Stomach (tissue), 9 donors: ENCODE results near the gene NOC2L. TPM values are rescaled to one million over a fixed set of nuclear protein-coding genes. Genes with fewer than 3 reads are reported as not detected.

Experiments
- DNase-seq, 2 donors: peaks; one replicate each; pipeline versions ENCODE4 v3.0.0 to v3.0.0-alpha.2; 2013 to 2019
- H3K27ac ChIP-seq, 5 donors: fragments of 200-600 bp in 4 of 5; sonication (generic) in 4 of 5; one replicate each; pipeline ENCODE4 v1.5.1; 2013 to 2019; ENCODE audit warnings: mild to moderate bottlenecking in 1 of 5, moderate library complexity in 1 of 5
- H3K27me3 ChIP-seq, 3 donors: fragments of 200-600 bp; sonication (generic); one replicate each; pipeline ENCODE4 v1.5.1; 2017 to 2019; ENCODE audit warnings: mixed run types in 1 of 3
- H3K36me3 ChIP-seq, 4 donors: fragments of 200-600 bp; sonication (generic); 1 replicate in 3 of 4; 2 replicates in 1 of 4; pipeline ENCODE4 v1.5.1; 2016 to 2019
- H3K4me1 ChIP-seq, 4 donors: fragments of 200-600 bp; sonication (generic); one replicate each; pipeline ENCODE4 v1.5.1; 2016 to 2019
- H3K4me3 ChIP-seq, 4 donors: fragments of 200-600 bp; sonication (generic) in 3 of 4; one replicate each; pipeline ENCODE4 v1.5.1; 2016 to 2019; ENCODE audit warnings: mild to moderate bottlenecking in 1 of 4
- H3K9me3 ChIP-seq, 4 donors: fragments of 200-600 bp; sonication (generic); one replicate each; pipeline ENCODE4 v1.5.1; 2016 to 2019
- CTCF ChIP-seq, 7 experiments: fragments of 450-650 bp in 4 of 7; fragments of 200-600 bp in 3 of 7; sonication (generic) in 3 of 7; IDR thresholded peaks; one replicate each; pipeline ENCODE4 v1.5.1; 2016 to 2019; ENCODE audit warnings: antibody characterized with exemption in 7 of 7, control low read depth in 2 of 7, mild to moderate bottlenecking in 1 of 7
- EP300 ChIP-seq: sonication (generic); formaldehyde crosslinking; IDR thresholded peaks from one replicate; pipeline ENCODE4 v1.6.1; 2017; ENCODE audit warnings: antibody characterized with exemption
- POLR2A ChIP-seq, 4 donors: fragments of 450-650 bp; IDR thresholded peaks; one replicate each; pipeline ENCODE4 v1.6.1; 2016; ENCODE audit warnings: antibody characterized with exemption in 4 of 4, control low read depth in 2 of 4, mild to moderate bottlenecking in 1 of 4, moderate library complexity in 1 of 4
- POLR2AphosphoS5 ChIP-seq, 3 donors: sonication (generic); formaldehyde crosslinking; IDR thresholded peaks; one replicate each; pipeline ENCODE4 v1.6.1; 2016; ENCODE audit warnings: antibody characterized with exemption in 3 of 3
- WGBS, 5 donors: extraction: QIAGEN DNeasy Blood & Tissue Kit in 3 of 5; methylation state at CpG; one replicate each; pipeline versions ENCODE4 v1.1.5 to v1.1.7; 2013 to 2018; 5-methylcytosine and 5-hydroxymethylcytosine counted together
- intact Hi-C: fragments of 100-400 bp; cut with DNase I; formaldehyde crosslinking; loops from one replicate; pipeline ENCODE4 v1.15.1; 2023; ENCODE audit warnings: low total_unique reads
- polyA plus RNA-seq, 3 donors: library from polyadenylated mRNA; stranded (reverse); fragments of 200-250 nt; gene quantifications; one replicate each; pipeline ENCODE4 v1.2.3, GENCODE V29; 2013
- total RNA-seq, 5 donors: library from RNA; depleted of rRNA; stranded (reverse); fragments of >200 nt; gene quantifications; one replicate each; pipeline versions ENCODE4 v1.1.0 to v1.2.3, GENCODE V29; 2014 to 2016
- donor health status: healthy with polysubstance abuse.
- donor health status: Bipolar disorder and iron deficiency.
- donor health status: healthy.

NOC2L gene
- total and polyA plus RNA-seq, 8 donors, result 30.4 to 69.2 (median 45.2) TPM

DNA sequence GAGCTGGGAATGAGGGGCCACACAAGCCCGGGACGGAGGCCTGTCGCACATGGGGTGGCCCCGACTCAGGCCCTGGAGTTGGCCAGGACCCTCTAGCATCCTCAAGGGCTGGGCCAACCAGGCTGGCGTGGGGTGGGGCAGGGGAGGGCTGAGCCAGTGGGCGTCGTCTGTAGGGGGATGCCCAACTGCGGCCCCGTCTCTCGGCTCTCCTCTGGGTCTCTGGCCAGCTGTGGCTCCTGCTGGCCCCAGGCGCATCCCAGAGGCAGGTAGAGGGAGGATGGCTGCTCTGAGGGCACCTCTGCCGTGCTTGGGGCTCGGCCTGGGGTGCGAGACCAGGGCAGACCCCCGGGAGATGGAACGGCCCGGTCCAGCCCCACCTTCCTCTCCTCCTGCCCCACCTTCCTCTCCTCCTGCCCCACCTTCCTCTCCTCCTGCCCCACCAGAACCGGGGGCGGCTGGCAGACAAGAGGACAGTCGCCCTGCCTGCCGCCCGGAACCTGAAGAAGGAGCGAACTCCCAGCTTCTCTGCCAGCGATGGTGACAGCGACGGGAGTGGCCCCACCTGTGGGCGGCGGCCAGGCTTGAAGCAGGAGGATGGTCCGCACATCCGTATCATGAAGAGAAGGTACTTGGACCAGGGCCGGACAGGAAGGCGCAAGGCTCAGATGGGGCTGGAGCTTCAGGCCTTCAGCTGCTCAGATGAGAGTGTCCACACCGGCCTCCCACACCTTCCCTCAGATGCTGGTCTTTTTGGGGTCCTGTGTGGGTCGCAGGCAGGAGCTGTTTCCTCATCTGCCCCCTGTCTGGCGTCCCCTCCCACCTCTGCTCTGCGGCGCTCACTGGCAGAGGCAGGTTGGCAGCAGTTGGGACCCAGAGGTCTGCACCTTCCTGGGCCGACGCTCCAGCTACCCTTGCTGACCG is 29.1 kb downstream of the NOC2L start:
- TF ChIP-seq POLR2A (IDR thresholded peaks at IDR 0.05), result no peak
- no peak for TF ChIP-seq CTCF (IDR thresholded peaks at IDR 0.05)
- TF ChIP-seq POLR2AphosphoS5 (IDR thresholded peaks at IDR 0.05), result no peak
- no peak for TF ChIP-seq EP300
- no peak overlapping the region for H3K27ac ChIP-seq
- intact Hi-C loops, result no loop called here
- H3K36me3 ChIP-seq, result no peaks in the 10 kb centered on the region
- H3K27me3 ChIP-seq, result peaks cover 0 to 85% (median 27%) of the 10 kb centered on the region in 3 donors
- no peak for DNase-seq
- no peaks in the 10 kb centered on the region for H3K9me3 ChIP-seq
- peaks cover 21 to 43% (median 31%) of the 10 kb centered on the region in 4 donors for H3K4me1 ChIP-seq
- WGBS, 5 donors, result 82 to 89% (median 87%) methylated on average over 34 to 40 of the region's 40 CpGs
- no peak overlapping the region for H3K4me3 ChIP-seq

DNA sequence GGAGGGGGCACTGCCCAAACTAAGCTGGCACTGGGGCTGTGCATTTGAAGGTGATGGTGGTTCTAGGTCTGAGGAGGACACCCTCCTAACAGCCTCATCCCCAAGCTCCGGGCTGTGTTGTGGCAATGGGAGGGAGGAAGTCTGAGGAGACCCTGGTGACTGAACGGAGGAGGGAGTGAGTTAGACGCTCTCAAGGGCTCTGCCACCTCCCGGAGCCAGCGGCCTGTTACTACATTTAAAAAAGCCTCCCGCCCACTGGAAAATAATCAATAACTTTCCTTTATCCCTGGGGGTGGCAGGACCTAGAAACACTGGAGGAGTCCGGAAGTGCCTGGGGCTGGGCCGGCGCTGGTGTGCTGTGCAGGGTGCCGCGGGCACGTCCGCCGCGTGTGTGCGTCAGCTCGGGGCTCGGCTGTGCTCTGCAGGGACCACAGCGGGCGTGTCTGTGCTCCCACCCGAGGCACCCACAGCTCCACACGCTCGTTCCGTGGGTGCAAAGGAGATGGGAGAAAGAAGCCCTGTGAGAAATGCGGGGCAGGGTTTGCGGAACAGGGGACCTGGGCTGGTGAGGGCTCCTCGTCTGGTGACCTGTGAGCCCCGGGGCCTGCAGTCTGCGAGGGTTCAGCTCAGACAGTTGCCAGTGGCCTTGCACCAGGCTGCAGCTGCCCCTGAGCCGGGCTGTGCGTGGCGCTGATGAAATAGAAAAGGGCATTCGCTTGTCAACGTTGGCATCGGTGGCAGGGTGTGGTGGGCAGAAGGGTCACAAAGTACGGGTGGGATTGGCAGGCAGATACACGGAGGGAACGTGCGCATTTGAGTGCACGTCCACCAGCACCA is 30.0 kb downstream of the NOC2L start:
- Histone ChIP-seq H3K27me3 (peaks cover 0 to 91% (median 34%) of the 10 kb centered on the region in 3 donors), H3K4me1 (peaks cover 30 to 50% (median 36%) of the 10 kb centered on the region in 4 donors), H3K4me3 (no peak overlapping the region), H3K9me3 (no peaks in the 10 kb centered on the region), H3K36me3 (no peaks in the 10 kb centered on the region), H3K27ac (no peak overlapping the region)
- intact Hi-C loops, result no loop called here
- TF ChIP-seq POLR2A (IDR thresholded peaks at IDR 0.05), result no peak
- DNase-seq, result no peak
- WGBS, 5 donors, result 65 to 83% (median 71%) methylated on average over 40 of the region's 40 CpGs

DNA sequence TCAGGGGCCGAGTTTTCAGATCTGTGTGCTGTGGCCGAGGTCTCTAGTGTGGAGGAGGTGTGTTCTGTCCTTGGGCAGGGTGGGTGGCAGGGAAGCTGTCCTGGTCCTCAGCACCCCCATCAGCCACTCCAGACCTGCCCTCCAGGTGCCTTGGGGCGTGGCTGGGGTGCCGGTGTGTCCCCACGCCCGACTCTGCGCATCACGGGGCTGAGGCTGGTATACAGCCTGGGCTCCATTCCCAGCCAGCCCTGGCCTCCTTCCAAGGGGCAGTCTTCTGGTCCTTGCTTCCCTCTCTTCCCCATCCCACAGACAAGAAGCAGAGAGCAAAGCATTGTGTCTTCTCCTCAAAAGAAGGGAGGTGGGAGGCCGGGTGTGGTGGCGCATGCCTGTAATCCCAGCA is 31.3 kb downstream of the NOC2L start:
- Histone ChIP-seq H3K9me3 (no peaks in the 10 kb centered on the region), H3K4me1 (peaks cover 34 to 53% (median 36%) of the 10 kb centered on the region in 4 donors), H3K27me3 (peaks cover 0 to 93% (median 47%) of the 10 kb centered on the region in 3 donors), H3K4me3 (no peak overlapping the region), H3K36me3 (no peaks in the 10 kb centered on the region), H3K27ac (no peak overlapping the region)
- intact Hi-C loops, result no loop called here
- TF ChIP-seq POLR2AphosphoS5 (IDR thresholded peaks at IDR 0.05) (no peak), CTCF (IDR thresholded peaks at IDR 0.05) (no peak), EP300 (no peak), POLR2A (IDR thresholded peaks at IDR 0.05) (no peak)
- no peak for DNase-seq
- 31 to 52% (median 34%) methylated on average over 9 to 10 of the region's 10 CpGs for WGBS, 5 donors

DNA sequence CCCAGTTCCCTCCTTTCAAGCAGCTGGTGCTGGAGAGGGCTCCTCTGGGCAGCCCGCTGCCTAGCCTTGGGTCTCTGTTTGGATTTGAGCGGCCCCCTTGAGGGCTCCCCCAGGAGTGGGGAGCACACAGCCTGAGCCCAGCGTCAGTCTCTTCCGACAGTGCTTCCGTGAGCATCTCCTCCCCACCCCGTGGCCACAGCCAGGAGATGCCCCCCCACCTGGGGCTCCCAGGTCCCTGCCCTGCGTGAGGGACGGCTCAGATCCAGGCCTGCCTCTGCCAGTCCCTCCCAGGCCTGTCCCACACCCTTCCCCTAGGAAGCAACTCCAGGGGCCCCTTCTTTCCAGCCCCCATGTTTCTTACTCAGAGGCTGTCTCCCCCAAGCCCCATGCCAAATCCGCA is 31.8 kb downstream of the NOC2L start:
- peaks cover 32 to 53% (median 35%) of the 10 kb centered on the region in 4 donors for H3K4me1 ChIP-seq
- peaks cover 0 to 93% (median 51%) of the 10 kb centered on the region in 3 donors for H3K27me3 ChIP-seq
- H3K9me3 ChIP-seq, result no peaks in the 10 kb centered on the region
- H3K4me3 ChIP-seq, result no peak overlapping the region
- H3K36me3 ChIP-seq, result no peaks in the 10 kb centered on the region
- no peak for TF ChIP-seq POLR2A (IDR thresholded peaks at IDR 0.05)
- TF ChIP-seq CTCF (IDR thresholded peaks at IDR 0.05), result no peak
- TF ChIP-seq POLR2AphosphoS5 (IDR thresholded peaks at IDR 0.05), result no peak
- no peak for TF ChIP-seq EP300
- no peak overlapping the region for H3K27ac ChIP-seq
- 45 to 73% (median 54%) methylated on average over 8 to 9 of the region's 9 CpGs for WGBS, 5 donors
- intact Hi-C loops, result no loop called here
- DNase-seq, result no peak
